DND-41 (cell line): ENCODE measurements around the gene CEBPE.

Experiments
- ATAC-seq: fragments of 200-7000 bp; cut with Tn5 transposase; 3 replicates; pipeline ENCODE4 v1.9.1; 2021; ENCODE audit warnings: low read depth; ENCODE audit not compliant: insufficient read depth
- DNase-seq: peaks from one replicate; pipeline ENCODE4 v3.0.0-alpha.2; 2020
- H2AFZ ChIP-seq: 2 replicates; pipeline ENCODE4 v1.6.0; 2012; ENCODE audit warnings: low read depth, low read length
- H3K27ac ChIP-seq: 2 replicates; pipeline ENCODE4 v1.5.1; 2012; ENCODE audit warnings: low read length, inconsistent platforms
- H3K27me3 ChIP-seq: fragments of 200-600 bp; sonication (generic); 2 replicates; pipeline ENCODE4 v1.6.0; 2012; ENCODE audit warnings: low read length, mild to moderate bottlenecking, inconsistent platforms; ENCODE audit not compliant: insufficient read depth, poor library complexity
- H3K36me3 ChIP-seq: 2 replicates; pipeline ENCODE4 v1.5.1; 2012; ENCODE audit warnings: low read length, inconsistent platforms; ENCODE audit not compliant: insufficient read depth
- H3K4me1 ChIP-seq: 2 replicates; pipeline ENCODE4 v1.5.1; 2012; ENCODE audit warnings: mild to moderate bottlenecking, low read length; ENCODE audit not compliant: insufficient read depth
- H3K4me2 ChIP-seq: 2 replicates; pipeline ENCODE4 v1.6.0; 2012; ENCODE audit warnings: mild to moderate bottlenecking, moderate library complexity, low read length, inconsistent platforms; ENCODE audit not compliant: insufficient read depth
- H3K4me3 ChIP-seq, 2 experiments: fragments of 200-600 bp in 1 of 2; shearing (Covaris generic) in 1 of 2; 2 replicates each; pipeline ENCODE4 v1.5.1; 2012 to 2016; ENCODE audit warnings: inconsistent platforms in 2 of 2, low read length in 2 of 2, mild to moderate bottlenecking in 2 of 2, low read depth in 1 of 2, moderate library complexity in 1 of 2
- H3K79me2 ChIP-seq: 2 replicates; pipeline ENCODE4 v1.6.0; 2012; ENCODE audit warnings: low read length, inconsistent platforms; ENCODE audit not compliant: insufficient read depth
- H3K9ac ChIP-seq: 2 replicates; pipeline ENCODE4 v1.6.0; 2012; ENCODE audit warnings: low read depth, mild to moderate bottlenecking, inconsistent platforms, low read length, moderate library complexity
- H3K9me3 ChIP-seq: 2 replicates; pipeline ENCODE4 v1.5.1; 2012; ENCODE audit warnings: low read length, moderate library complexity, mild to moderate bottlenecking, inconsistent platforms; ENCODE audit not compliant: insufficient read depth, severe bottlenecking
- H4K20me1 ChIP-seq: 2 replicates; pipeline ENCODE4 v1.6.0; 2012; ENCODE audit warnings: low read length; ENCODE audit not compliant: insufficient read depth
- CTCF ChIP-seq: IDR thresholded peaks from 2 replicates; pipeline ENCODE4 v1.5.1; 2012; ENCODE audit warnings: borderline replicate concordance, low read length, moderate library complexity, mild to moderate bottlenecking; ENCODE audit not compliant: poor library complexity, severe bottlenecking; ENCODE audit errors: extremely low read depth
- EZH2 ChIP-seq: IDR thresholded peaks from 3 replicates; pipeline ENCODE4 v1.6.1; 2012; ENCODE audit warnings: borderline replicate concordance, low read depth, mild to moderate bottlenecking, moderate library complexity, low read length, inconsistent platforms; ENCODE audit not compliant: severe bottlenecking

The CEBPE gene

GRCh38 chr14:23101213-23101970 lies 17.7 kb downstream of the CEBPE start:
- no peaks in the 10 kb centered on the region for H3K9me3 ChIP-seq
- no peak for DNase-seq

DNA sequence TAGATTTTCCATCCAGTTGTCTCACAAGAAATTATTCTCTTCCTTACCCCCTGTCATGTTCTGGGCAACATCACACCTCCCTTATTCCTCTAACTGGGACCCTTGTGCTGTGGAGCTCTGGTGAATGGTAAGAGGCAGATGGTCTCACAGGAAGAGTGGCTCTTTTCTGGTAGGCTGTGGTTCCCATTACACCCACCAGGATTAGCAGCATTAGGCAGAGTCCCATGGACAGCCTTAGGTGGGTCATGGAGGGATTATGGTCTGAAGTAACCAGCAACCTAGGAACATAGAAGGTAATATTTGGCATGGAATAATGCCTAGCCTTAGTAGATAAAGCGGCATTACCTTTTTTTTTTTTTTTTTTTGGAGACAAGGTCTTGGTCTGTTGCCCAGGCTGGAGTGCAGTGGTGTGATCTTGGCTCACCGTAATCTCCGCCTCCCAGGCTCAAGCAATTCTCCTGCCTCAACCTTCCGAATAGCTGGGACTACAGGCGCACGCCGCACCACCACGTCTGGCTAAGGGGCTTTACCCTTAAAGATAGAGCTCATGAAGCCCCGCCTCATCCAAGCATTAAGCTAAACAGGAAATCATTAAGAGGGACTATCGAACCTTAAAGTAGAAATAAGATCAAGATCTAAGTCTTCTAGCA lies 19.7 kb downstream of the CEBPE start:
- no peak for ATAC-seq
- Histone ChIP-seq H3K4me3 (no peak overlapping the region), H3K4me2 (no peak overlapping the region), H3K9me3 (no peaks in the 10 kb centered on the region), H3K9ac (no peak overlapping the region), H3K4me1 (peaks cover 17% of the 10 kb centered on the region), H3K27me3 (peaks cover 8% of the 10 kb centered on the region), H3K79me2 (peaks cover 37% of the 10 kb centered on the region), H3K27ac (no peak overlapping the region), H2AFZ (no peak overlapping the region), H3K36me3 (peaks cover 13% of the 10 kb centered on the region), H4K20me1 (peaks cover 10% of the 10 kb centered on the region)
- no peak for TF ChIP-seq EZH2
- no peak for TF ChIP-seq CTCF
- DNase-seq: no peak

More at GRCh38 chr14:23101213-23101970, 17.7 kb downstream of the CEBPE start:
- Histone ChIP-seq H3K4me1 (peaks cover 12% of the 10 kb centered on the region), H2AFZ (no peak overlapping the region), H3K36me3 (peaks cover 10% of the 10 kb centered on the region), H3K27me3 (peaks cover 10% of the 10 kb centered on the region), H3K4me3 (no peak overlapping the region), H3K4me2 (no peak overlapping the region), H3K79me2 (peaks cover 21% of the 10 kb centered on the region), H4K20me1 (peaks cover 9% of the 10 kb centered on the region), H3K27ac (no peak overlapping the region), H3K9ac (no peak overlapping the region)
- ATAC-seq: no peak
- TF ChIP-seq EZH2 (no peak), CTCF (no peak)

- Histone ChIP-seq H3K4me2 (peak overlapping the region; percentile 62; the same call in 1 of the 2 replicates), H3K27me3 (no peaks in the 10 kb centered on the region)
- TF ChIP-seq EZH2: no peak
- TF ChIP-seq CTCF: no peak
These were observed 21.3 kb downstream of the CEBPE start for GRCh38 chr14:23097786-23098185.

More at GRCh38 chr14:23097786-23098185, 21.3 kb downstream of the CEBPE start:
- Histone ChIP-seq H4K20me1 (peaks cover 24% of the 10 kb centered on the region), H3K4me1 (peaks cover 32% of the 10 kb centered on the region), H2AFZ (no peak overlapping the region), H3K9ac (no peak overlapping the region), H3K4me3 (no peak overlapping the region), H3K79me2 (peaks cover 52% of the 10 kb centered on the region), H3K27ac (no peak overlapping the region), H3K36me3 (peaks cover 22% of the 10 kb centered on the region), H3K9me3 (no peaks in the 10 kb centered on the region)
- DNase-seq (no peak), ATAC-seq (no peak)
